Activated CD8-positive, alpha-beta memory T cell treated with anti-CD3 and anti-CD28 coated beads, Interleukin-2, amount 50 U/mL, for 48 hours (primary cell): Measurements from ENCODE around the gene RFLNA.

ENCODE experiments used
- DNase-seq: peaks from one replicate; pipeline ENCODE4 v3.0.0-alpha.2; 2020

RFLNA gene

DNA sequence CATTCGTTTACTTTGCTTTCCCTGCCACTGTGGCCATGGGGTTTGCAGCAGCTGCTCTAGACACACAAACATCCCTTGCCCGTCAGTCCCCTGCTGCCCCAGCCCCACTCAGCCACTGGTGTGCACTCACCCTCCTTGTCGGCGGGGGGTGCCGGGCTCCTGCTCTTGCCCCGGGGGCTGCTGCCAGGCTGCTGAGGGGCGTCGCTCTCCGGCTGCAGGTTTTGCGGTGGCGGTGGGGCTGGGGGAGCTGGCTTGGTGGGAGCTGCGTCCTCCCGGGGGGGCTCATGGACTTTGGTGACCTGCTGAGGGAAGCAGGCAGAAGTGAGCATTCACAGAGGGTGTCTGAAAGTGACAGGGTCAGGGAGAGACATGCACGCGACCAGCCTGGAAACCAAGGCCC, 67.1 kb downstream of the RFLNA start:
- no peak for DNase-seq

- DNase-seq = no peak
These were observed 68.6 kb downstream of the RFLNA start for GRCh38 chr12:124363353-124363965.

- DNase-seq = no peak
These were observed 69.7 kb downstream of the RFLNA start for GRCh38 chr12:124364543-124364942.
